HPDE6-E6E7 (cell line): ENCODE results near the gene SHISA3.

Experiments
- DNase-seq: peaks from one replicate; pipeline ENCODE4 v3.0.0; 2011; ENCODE audit warnings: missing footprints; ENCODE audit errors: extremely low spot score

Gene SHISA3

DNA sequence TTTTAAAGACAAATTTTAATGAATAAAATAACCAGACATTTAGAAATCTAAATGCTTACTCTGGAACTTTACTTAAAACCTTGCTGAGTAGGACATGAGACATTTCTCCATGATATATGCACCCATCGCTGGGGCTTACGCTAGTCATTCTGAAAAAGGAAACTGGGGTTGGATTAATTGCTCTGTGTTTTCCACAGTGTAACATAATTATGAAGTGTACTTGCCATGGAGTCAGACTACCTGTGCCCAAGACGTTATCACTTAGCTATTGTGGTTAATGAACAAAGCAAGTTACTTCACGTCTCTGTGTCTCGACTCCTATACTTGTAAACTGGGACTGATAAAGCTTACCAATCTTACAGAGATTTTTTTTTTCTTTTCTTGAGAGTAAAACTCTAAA lies 47.8 kb downstream of the SHISA3 start:
- no peak for DNase-seq

DNA sequence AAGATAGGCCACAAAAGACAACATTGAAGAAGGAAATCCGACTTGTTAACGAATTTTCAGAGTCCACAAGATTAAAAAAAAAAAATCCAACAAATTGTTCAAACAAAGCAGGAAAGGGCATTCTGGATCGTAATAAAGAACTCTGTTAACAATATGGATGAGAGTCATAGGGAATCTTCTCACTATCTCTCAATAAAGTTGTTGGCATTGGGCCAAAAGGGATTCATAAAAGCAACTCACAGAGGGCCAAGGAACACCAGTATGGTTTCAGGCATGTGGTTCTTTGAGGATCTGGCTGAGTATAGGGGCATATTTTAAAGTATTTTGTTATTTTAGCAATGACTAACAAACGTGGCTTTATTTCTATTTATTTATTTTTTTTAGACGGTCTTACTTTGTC lies 49.5 kb downstream of the SHISA3 start:
- DNase-seq, result no peak
